ENCODE results near the gene KITLG. TPM values are rescaled to one million over a fixed set of nuclear protein-coding genes. Genes with fewer than 3 reads are reported as not detected.

KITLG gene
- polyA plus RNA-seq, 2 of the 4 experiments (the other 2 are of a cell fraction): 8.0 to 10.1 TPM

DNA sequence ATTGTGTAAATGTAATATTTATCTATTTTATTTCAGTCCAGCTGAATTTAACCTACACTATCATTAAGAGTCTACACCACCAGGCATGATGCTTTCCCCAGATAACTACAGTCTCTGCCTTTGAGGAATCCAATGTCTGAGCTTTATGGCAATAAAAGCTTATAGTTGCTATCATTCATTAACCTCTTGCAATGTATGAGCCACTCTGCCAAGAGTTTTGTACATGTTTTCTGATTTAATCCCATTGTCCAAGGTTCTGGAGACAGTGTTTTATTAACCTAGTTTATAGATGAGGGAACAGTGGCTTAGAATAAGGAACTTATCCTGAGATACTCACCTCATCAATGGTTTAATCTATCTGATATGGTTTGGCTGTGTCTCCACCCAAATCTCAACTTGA is 17.1 kb upstream of the KITLG start (continued):
- TF ChIP-seq, protein P1, sequence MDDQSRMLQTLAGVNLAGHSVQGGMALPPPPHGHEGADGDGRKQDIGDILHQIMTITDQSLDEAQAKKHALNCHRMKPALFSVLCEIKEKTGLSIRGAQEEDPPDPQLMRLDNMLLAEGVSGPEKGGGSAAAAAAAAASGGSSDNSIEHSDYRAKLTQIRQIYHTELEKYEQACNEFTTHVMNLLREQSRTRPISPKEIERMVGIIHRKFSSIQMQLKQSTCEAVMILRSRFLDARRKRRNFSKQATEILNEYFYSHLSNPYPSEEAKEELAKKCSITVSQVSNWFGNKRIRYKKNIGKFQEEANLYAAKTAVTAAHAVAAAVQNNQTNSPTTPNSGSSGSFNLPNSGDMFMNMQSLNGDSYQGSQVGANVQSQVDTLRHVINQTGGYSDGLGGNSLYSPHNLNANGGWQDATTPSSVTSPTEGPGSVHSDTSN (IDR thresholded peaks at IDR 0.05): no peak

DNA sequence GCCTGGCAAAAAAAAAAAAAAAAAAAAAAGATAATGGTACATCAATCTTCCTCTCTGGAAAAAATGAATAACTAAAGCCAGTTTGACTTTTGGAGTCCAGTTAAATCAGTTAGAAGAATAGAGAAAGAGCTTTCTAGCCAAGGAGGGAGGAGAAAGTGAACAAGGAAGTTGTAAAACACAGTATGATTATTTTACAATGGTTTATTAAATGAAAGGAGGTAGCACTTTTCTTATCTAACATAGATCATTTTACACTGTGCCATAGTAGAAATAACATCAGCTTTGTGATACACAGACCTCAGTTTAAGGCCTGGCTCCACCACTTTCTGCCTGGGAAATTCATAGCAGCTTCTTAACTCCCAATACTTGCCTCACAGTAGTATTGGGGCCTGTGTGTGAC is 15.4 kb upstream of the KITLG start:
- CTCF ChIA-PET: interaction anchor here (1.2 kb wide), 1 partner anchor 16 kb away, joined by 5 read pairs; the partner anchor contains the start of gene KITLG
- no peak overlapping the region for H3K4me2 ChIP-seq
- no peaks in the 10 kb centered on the region for H3K4me1 ChIP-seq
- no peak overlapping the region for H3K27ac ChIP-seq
- no peaks in the 10 kb centered on the region for H3K9me3 ChIP-seq
- POLR2A ChIA-PET: no interaction called here
- ATAC-seq: no peak
- no peak for TF ChIP-seq HOXB13 (CRISPR knock-in tag; IDR thresholded peaks at IDR 0.05; ENCODE audit: low read depth)
- H3K4me3 ChIP-seq: no peak overlapping the region
- FAIRE-seq: no peak
- no peak for DNase-seq (ENCODE audit: low read depth in 1 of 2, low spot score in 1 of 2)

DNA sequence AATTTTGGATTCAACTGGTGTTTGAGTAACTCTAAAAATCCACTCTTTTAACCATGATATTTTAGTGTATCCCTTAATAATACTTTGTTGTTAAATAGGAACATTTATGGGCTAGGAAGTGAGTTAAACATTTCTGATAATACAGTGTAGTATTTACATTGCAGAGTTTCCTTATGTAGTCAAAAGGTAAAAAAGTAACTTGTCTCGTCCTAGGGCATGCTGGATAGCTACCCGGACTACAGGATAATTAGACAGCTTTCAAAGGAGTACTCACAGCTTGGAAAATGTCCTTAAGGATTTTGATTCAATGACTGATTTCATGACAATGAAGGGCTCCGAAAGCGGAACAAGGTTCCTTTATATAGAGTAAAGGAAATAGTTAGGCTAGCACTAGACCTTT is 14.5 kb upstream of the KITLG start:
- CTCF ChIA-PET: interaction anchor here (1.2 kb wide), 1 partner anchor 15 kb away, joined by 5 read pairs; the partner anchor contains the start of gene KITLG
- DNase-seq (ENCODE audit: low read depth in 1 of 2, low spot score in 1 of 2) (no peak), FAIRE-seq (no peak), ATAC-seq (no peak)
- no peak overlapping the region for H3K4me3 ChIP-seq
- H3K4me1 ChIP-seq: no peaks in the 10 kb centered on the region
- TF ChIP-seq, protein P2, sequence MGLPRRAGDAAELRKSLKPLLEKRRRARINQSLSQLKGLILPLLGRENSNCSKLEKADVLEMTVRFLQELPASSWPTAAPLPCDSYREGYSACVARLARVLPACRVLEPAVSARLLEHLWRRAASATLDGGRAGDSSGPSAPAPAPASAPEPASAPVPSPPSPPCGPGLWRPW (IDR thresholded peaks at IDR 0.05): no peak
- TF ChIP-seq HEYL (CRISPR knock-in tag; IDR thresholded peaks at IDR 0.05) (no peak), ZFP36 (IDR thresholded peaks at IDR 0.05; ENCODE audit: borderline replicate concordance, partially characterized antibody) (no peak), ZSCAN20 (CRISPR knock-in tag; IDR thresholded peaks at IDR 0.05) (no peak), NFE2L2 (conservative IDR thresholded peaks at IDR 0.05; ENCODE audit: low read length) (no peak), RARB (CRISPR knock-in tag; IDR thresholded peaks at IDR 0.05) (no peak), EHMT2 (IDR thresholded peaks at IDR 0.05; ENCODE audit: low read depth) (no peak), ESRRA (IDR thresholded peaks at IDR 0.05; ENCODE audit: borderline replicate concordance, low read length) (no peak), KDM5A (IDR thresholded peaks at IDR 0.05) (no peak)
- H3K4me2 ChIP-seq: no peak overlapping the region
- WGBS (ENCODE audit: missing lambda C conversion rate): 68% methylated on average over 4 of the region's 4 CpGs
- H3K9me3 ChIP-seq: no peaks in the 10 kb centered on the region
- H3K27ac ChIP-seq: no peak overlapping the region
- POLR2A ChIA-PET: no interaction called here

DNA sequence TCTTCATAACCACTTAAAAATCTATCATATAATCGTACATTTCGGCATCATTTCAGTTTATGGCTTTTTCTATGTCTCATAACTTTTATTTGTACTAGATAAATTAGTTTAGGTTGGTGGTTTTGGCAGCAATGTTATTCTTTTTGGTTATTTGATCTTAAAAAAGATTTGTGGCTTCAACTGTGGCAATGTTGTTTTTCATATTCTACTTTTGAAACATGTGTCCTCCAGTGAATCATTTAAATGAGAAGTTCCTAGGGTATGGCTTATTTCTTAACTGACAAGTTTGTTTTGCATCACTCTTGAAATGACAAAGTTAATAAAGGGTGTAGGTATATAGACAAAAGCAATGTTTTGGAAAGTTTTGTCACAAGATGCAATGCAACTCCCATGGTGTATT is 11.1 kb upstream of the KITLG start:
- DNase-seq (ENCODE audit: low read depth in 1 of 2, low spot score in 1 of 2) (no peak), ATAC-seq (no peak), FAIRE-seq (peak; percentile 46)
- POLR2A ChIA-PET: no interaction called here
- WGBS (ENCODE audit: missing lambda C conversion rate): 78% methylated on average over 2 of the region's 2 CpGs
- no peaks in the 10 kb centered on the region for H3K4me1 ChIP-seq
- TF ChIP-seq RARB (CRISPR knock-in tag; IDR thresholded peaks at IDR 0.05) (no peak), RAD21 (conservative IDR thresholded peaks at IDR 0.05 in 1 of 2, IDR thresholded peaks at IDR 0.05 in 1 of 2) (no peak), MYC (IDR thresholded peaks at IDR 0.05; ENCODE audit: borderline replicate concordance, low read length) (no peak), ZSCAN20 (CRISPR knock-in tag; IDR thresholded peaks at IDR 0.05) (no peak), NPAS2 (CRISPR knock-in tag; IDR thresholded peaks at IDR 0.05; ENCODE audit: borderline replicate concordance) (no peak), POLR2AphosphoS2 (conservative IDR thresholded peaks at IDR 0.05; ENCODE audit: low read length) (no peak)
- TF ChIP-seq, protein P3, sequence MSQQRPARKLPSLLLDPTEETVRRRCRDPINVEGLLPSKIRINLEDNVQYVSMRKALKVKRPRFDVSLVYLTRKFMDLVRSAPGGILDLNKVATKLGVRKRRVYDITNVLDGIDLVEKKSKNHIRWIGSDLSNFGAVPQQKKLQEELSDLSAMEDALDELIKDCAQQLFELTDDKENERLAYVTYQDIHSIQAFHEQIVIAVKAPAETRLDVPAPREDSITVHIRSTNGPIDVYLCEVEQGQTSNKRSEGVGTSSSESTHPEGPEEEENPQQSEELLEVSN (IDR thresholded peaks at IDR 0.05; ENCODE audit: borderline replicate concordance, low read depth): no peak
- TF ChIP-seq, protein P4, sequence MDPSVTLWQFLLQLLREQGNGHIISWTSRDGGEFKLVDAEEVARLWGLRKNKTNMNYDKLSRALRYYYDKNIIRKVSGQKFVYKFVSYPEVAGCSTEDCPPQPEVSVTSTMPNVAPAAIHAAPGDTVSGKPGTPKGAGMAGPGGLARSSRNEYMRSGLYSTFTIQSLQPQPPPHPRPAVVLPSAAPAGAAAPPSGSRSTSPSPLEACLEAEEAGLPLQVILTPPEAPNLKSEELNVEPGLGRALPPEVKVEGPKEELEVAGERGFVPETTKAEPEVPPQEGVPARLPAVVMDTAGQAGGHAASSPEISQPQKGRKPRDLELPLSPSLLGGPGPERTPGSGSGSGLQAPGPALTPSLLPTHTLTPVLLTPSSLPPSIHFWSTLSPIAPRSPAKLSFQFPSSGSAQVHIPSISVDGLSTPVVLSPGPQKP (IDR thresholded peaks at IDR 0.05; ENCODE audit: low read depth, low read length): no peak
- no peak overlapping the region for H3K27ac ChIP-seq
- CTCF ChIA-PET: interaction anchor here (0.9 to 2.1 kb wide), 2 partner anchors 11 to 22 kb away, joined by 3 to 7 read pairs; partner anchors contain the start of gene KITLG
- no peak overlapping the region for H3K4me2 ChIP-seq
- H3K9me3 ChIP-seq: peaks cover 9% of the 10 kb centered on the region; the same call in 2 of the 3 replicates
- H3K4me3 ChIP-seq: no peak overlapping the region
